HG03520 (cell line): Measurements from ENCODE around the gene HMCN1.

Source experiments
- ATAC-seq: cut with Tn5 transposase; IDR thresholded peaks from one replicate; pipeline ENCODE4 v1.9.1; 2021; ENCODE audit warnings: mild to moderate bottlenecking, moderate library complexity; ENCODE audit not compliant: unreplicated experiment

The HMCN1 gene

GRCh38 chr1:185957441-185958363, 223.5 kb downstream of the HMCN1 start:
- ATAC-seq: no peak

GRCh38 chr1:185960422-185961321, 226.5 kb downstream of the HMCN1 start:
- no peak for ATAC-seq

- ATAC-seq: no peak
Measured at GRCh38 chr1:185961664-185962063, 227.5 kb downstream of the HMCN1 start.

GRCh38 chr1:185964946-185965345, 230.8 kb downstream of the HMCN1 start:
- no peak for ATAC-seq

- ATAC-seq: no peak
Measured at GRCh38 chr1:185965870-185966269, 231.7 kb downstream of the HMCN1 start.

GRCh38 chr1:185966471-185966870, 232.3 kb downstream of the HMCN1 start:
- ATAC-seq: no peak

- no peak for ATAC-seq
Measured at GRCh38 chr1:185969028-185969427, 234.8 kb downstream of the HMCN1 start.

GRCh38 chr1:185969524-185969991, 235.4 kb downstream of the HMCN1 start:
- ATAC-seq: no peak

GRCh38 chr1:185971688-185972087, 237.5 kb downstream of the HMCN1 start:
- no peak for ATAC-seq

- no peak for ATAC-seq
Measured at GRCh38 chr1:185972096-185972850, 238.1 kb downstream of the HMCN1 start.

GRCh38 chr1:185973645-185974044, 239.5 kb downstream of the HMCN1 start:
- no peak for ATAC-seq

GRCh38 chr1:185974367-185975170, 240.4 kb downstream of the HMCN1 start:
- no peak for ATAC-seq

- no peak for ATAC-seq
Measured at GRCh38 chr1:185980891-185981290, 246.7 kb downstream of the HMCN1 start.

- no peak for ATAC-seq
Measured at GRCh38 chr1:185984113-185984836, 250.1 kb downstream of the HMCN1 start.

GRCh38 chr1:185987611-185988321, 253.6 kb downstream of the HMCN1 start:
- ATAC-seq: no peak

GRCh38 chr1:185990565-185990964, 256.4 kb downstream of the HMCN1 start:
- ATAC-seq: no peak

GRCh38 chr1:185991266-185991665, 257.1 kb downstream of the HMCN1 start:
- no peak for ATAC-seq

- no peak for ATAC-seq
Measured at GRCh38 chr1:185996211-185996610, 262.0 kb downstream of the HMCN1 start.

GRCh38 chr1:185998391-185998790, 264.2 kb downstream of the HMCN1 start:
- no peak for ATAC-seq
